T-cell (primary cell): ENCODE data around the gene MAMDC4. TPM values are rescaled to one million over a fixed set of nuclear protein-coding genes. Genes with fewer than 3 reads are reported as not detected.
"Not testable (repeated sequence)": the region's sequence is repeated elsewhere in the genome, so short reads cannot be mapped to it uniquely, and the experiment has no call there.

Source experiments
- ATAC-seq, 4 experiments: fragments of 200-7000 bp in 3 of 4; fragments of 150-1000 bp in 1 of 4; cut with Tn5 transposase; replicated peaks in 1 of 4; 1 replicate in 3 of 4; 2 replicates in 1 of 4; pipeline ENCODE4 v1.10.0; 2021; ENCODE audit warnings: moderate library complexity in 3 of 4, mild to moderate bottlenecking in 2 of 4, moderate number of reproducible peaks in 1 of 4
- CTCF ChIA-PET, 2 donors: fragments of 300-600 bp; sonication (Branson Sonifier 250); formaldehyde crosslinking; loops; one replicate each; lab custom pipeline; 2022; ENCODE audit warnings: antibody characterized with exemption in 2 of 2; lab: Charles Lee
- POLR2A ChIA-PET, 2 donors: fragments of 300-600 bp; sonication (Branson Sonifier 250); formaldehyde crosslinking; loops; one replicate each; lab custom pipeline; 2022; ENCODE audit warnings: antibody characterized with exemption in 2 of 2; lab: Charles Lee
- DNase-seq, 35 experiments: peaks; one replicate each; pipeline versions ENCODE4 v3.0.0 to v3.0.0-alpha.2; 2013 to 2023
- H3K27ac ChIP-seq: one replicate; pipeline ENCODE4 v1.5.1; 2013; ENCODE audit warnings: low read length
- H3K27me3 ChIP-seq, 2 experiments: replicated peaks in 1 of 2; 1 replicate in 1 of 2; 2 replicates in 1 of 2; pipeline versions ENCODE4 v1.6.1 to v1.7.0; 2013; ENCODE audit warnings: low read length in 1 of 2, mixed read lengths in 1 of 2; ENCODE audit not compliant: control insufficient read depth in 2 of 2, insufficient read depth in 2 of 2; ENCODE audit errors: extremely low read depth in 1 of 2
- H3K36me3 ChIP-seq, 2 donors: 1 replicate in 1 of 2; 2 replicates in 1 of 2; pipeline versions ENCODE4 v1.6.1 to v1.7.0; 2013; ENCODE audit warnings: low read length in 1 of 2; ENCODE audit not compliant: control insufficient read depth in 2 of 2, insufficient read depth in 1 of 2; ENCODE audit errors: extremely low read depth in 1 of 2
- H3K4me1 ChIP-seq, 2 experiments: 1 replicate in 1 of 2; 2 replicates in 1 of 2; pipeline versions ENCODE4 v1.6.1 to v1.7.0; 2013; ENCODE audit warnings: low read length in 2 of 2, mixed read lengths in 1 of 2; ENCODE audit not compliant: insufficient read depth in 2 of 2, control insufficient read depth in 1 of 2; ENCODE audit errors: extremely low read depth in 1 of 2
- H3K4me3 ChIP-seq, 2 donors: 1 replicate in 1 of 2; 2 replicates in 1 of 2; pipeline versions ENCODE4 v1.5.1 to v1.7.0; 2013; ENCODE audit warnings: mild to moderate bottlenecking in 2 of 2, low read length in 1 of 2, moderate library complexity in 1 of 2; ENCODE audit not compliant: control insufficient read depth in 1 of 2; ENCODE audit errors: extremely low read depth in 1 of 2
- H3K9me3 ChIP-seq: 2 replicates; pipeline ENCODE4 v1.7.0; 2013
- H3K27ac Mint-ChIP-seq, 2 donors: one replicate each; pipeline ENCODE4 v1.8.0; 2020 to 2021; ENCODE audit warnings: mild to moderate bottlenecking in 2 of 2, mixed read lengths in 2 of 2
- H3K27me3 Mint-ChIP-seq, 2 donors: one replicate each; pipeline ENCODE4 v1.8.0; 2021 to 2022; ENCODE audit warnings: mixed read lengths in 2 of 2
- H3K36me3 Mint-ChIP-seq: one replicate; pipeline ENCODE4 v1.8.0; 2021; ENCODE audit warnings: mixed read lengths
- H3K4me1 Mint-ChIP-seq, 3 donors: one replicate each; pipeline ENCODE4 v1.8.0; 2020 to 2022; ENCODE audit warnings: mixed read lengths in 3 of 3, mild to moderate bottlenecking in 1 of 3
- H3K4me3 Mint-ChIP-seq, 3 donors: one replicate each; pipeline ENCODE4 v1.8.0; 2020 to 2022; ENCODE audit warnings: mild to moderate bottlenecking in 3 of 3, mixed read lengths in 3 of 3, moderate library complexity in 3 of 3
- H3K9me3 Mint-ChIP-seq, 3 donors: one replicate each; pipeline ENCODE4 v1.8.0; 2020 to 2022; ENCODE audit warnings: mixed read lengths in 3 of 3
- WGBS: methylation state at CpG from one replicate; pipeline ENCODE4 v1.1.5; 2013; ENCODE audit warnings: missing lambda C conversion rate; ENCODE audit not compliant: insufficient coverage; 5-methylcytosine and 5-hydroxymethylcytosine counted together
- total RNA-seq, 35 experiments: library from RNA in 6 of 35; stranded (reverse) in 6 of 35; fragments of 120-200 nt in 1 of 35; gene quantifications; one replicate each; pipeline versions ENCODE4 v1.2.1 to v1.2.4 and lab custom pipeline; 2013 to 2026

Gene MAMDC4
- total RNA-seq, 5 donors from 2014 or later (not counting 1 experiment from before 2014, with no cell fraction given) = 3.0 to 10.7 (median 7.1) TPM

- Mint-ChIP-seq H3K27ac (peak overlapping the region; percentile 86 to 89), H3K9me3 (no peaks in the 10 kb centered on the region), H3K4me1 (peaks cover 9 to 31% (median 28%) of the 10 kb centered on the region in 3 donors), H3K27me3 (no peaks in the 10 kb centered on the region), H3K36me3 (no peaks in the 10 kb centered on the region), H3K4me3 (peak overlapping the region; percentile 72 to 76 (median 72))
- POLR2A ChIA-PET = no interaction called here
- Histone ChIP-seq H3K4me3 (peak overlapping the region in 1 of 2 donors; percentile 59), H3K27me3 (peaks cover 0 to 3% of the 10 kb centered on the region in 2 experiments), H3K36me3 (no peaks in the 10 kb centered on the region), H3K9me3 (no peaks in the 10 kb centered on the region), H3K4me1 (peaks cover 4 to 41% of the 10 kb centered on the region in 2 experiments), H3K27ac (peak overlapping the region; percentile 97)
- no peak for ATAC-seq
- CTCF ChIA-PET = no interaction called here
- peak in 3 of 35 experiments; percentile 13 to 58 (median 29) for DNase-seq
- WGBS = 2% methylated on average over 8 of the region's 9 CpGs
Observed at GRCh38 chr9:136881691-136882108, 29.6 kb downstream of the MAMDC4 start.

GRCh38 chr9:136882109-136882946 is 30.2 kb downstream of the MAMDC4 start:
- peak overlapping the region; percentile 72 to 76 (median 72) for H3K4me3 Mint-ChIP-seq
- Histone ChIP-seq H3K36me3 (no peaks in the 10 kb centered on the region), H3K27ac (peak overlapping the region; percentile 97), H3K27me3 (peaks cover 0 to 3% of the 10 kb centered on the region in 2 experiments), H3K4me3 (peak overlapping the region in 1 of 2 donors; percentile 59), H3K9me3 (no peaks in the 10 kb centered on the region), H3K4me1 (peaks cover 7 to 47% of the 10 kb centered on the region in 2 experiments)
- WGBS = 10% methylated on average over 15 of the region's 19 CpGs
- H3K4me1 Mint-ChIP-seq = peaks cover 13 to 35% (median 32%) of the 10 kb centered on the region in 3 donors
- peak; percentile 34 to 92 (median 75) for DNase-seq
- no peaks in the 10 kb centered on the region for H3K27me3 Mint-ChIP-seq
- H3K36me3 Mint-ChIP-seq = no peaks in the 10 kb centered on the region
- ChIA-PET POLR2A (interaction anchor here in 1 of 2 donors (1.0 kb wide), 1 partner anchor 20 kb away, joined by 3 read pairs; no protein-coding TSS in a partner anchor), CTCF (no interaction called here)
- H3K9me3 Mint-ChIP-seq = no peaks in the 10 kb centered on the region
- peak overlapping the region; percentile 86 to 89 for H3K27ac Mint-ChIP-seq
- ATAC-seq = peak; percentile 40 to 53 (median 44)

GRCh38 chr9:136882947-136883283 is 30.8 kb downstream of the MAMDC4 start:
- Histone ChIP-seq H3K4me3 (peak overlapping the region in 1 of 2 donors; percentile 59), H3K27ac (peak overlapping the region; percentile 97), H3K4me1 (peaks cover 7 to 53% of the 10 kb centered on the region in 2 experiments)
- H3K36me3 ChIP-seq, ATAC-seq, H3K9me3 ChIP-seq, CTCF ChIA-PET, H3K27me3 ChIP-seq, DNase-seq, H3K9me3 Mint-ChIP-seq, H3K27me3 Mint-ChIP-seq, H3K36me3 Mint-ChIP-seq: not testable (repeated sequence)
- WGBS = 77% methylated on average over 4 of the region's 9 CpGs
- POLR2A ChIA-PET = interaction anchor here in 1 of 2 donors (0.7 to 1.0 kb wide), 2 partner anchors 19 to 537 kb away, joined by 3 read pairs; no protein-coding TSS in a partner anchor
- peaks cover 15 to 39% (median 35%) of the 10 kb centered on the region in 3 donors for H3K4me1 Mint-ChIP-seq
- peak overlapping the region; percentile 86 to 89 for H3K27ac Mint-ChIP-seq
- peak overlapping the region; percentile 72 to 76 (median 72) for H3K4me3 Mint-ChIP-seq

GRCh38 chr9:136883670-136884069 is 31.5 kb downstream of the MAMDC4 start:
- POLR2A ChIA-PET = interaction anchor here in 1 of 2 donors (0.7 kb wide), 1 partner anchor 537 kb away, joined by 3 read pairs; no protein-coding TSS in a partner anchor
- peak overlapping the region in 1 of 2 donors; percentile 57 for H3K27ac Mint-ChIP-seq
- DNase-seq, H3K4me3 ChIP-seq, ATAC-seq, H3K36me3 ChIP-seq, H3K9me3 Mint-ChIP-seq, H3K9me3 ChIP-seq, H3K27me3 Mint-ChIP-seq, H3K36me3 Mint-ChIP-seq, H3K27me3 ChIP-seq: not testable (repeated sequence)
- CTCF ChIA-PET = interaction anchor here in 1 of 2 donors (0.7 kb wide), 1 partner anchor 112 kb away, joined by 4 read pairs; the partner anchor contains the start of gene CLIC3
- H3K4me1 Mint-ChIP-seq = peaks cover 15 to 46% (median 42%) of the 10 kb centered on the region in 3 donors
- Histone ChIP-seq H3K27ac (peak overlapping the region; percentile 97), H3K4me1 (peaks cover 7 to 60% of the 10 kb centered on the region in 2 experiments)
- 94% methylated on average over 8 of the region's 10 CpGs for WGBS
- peak overlapping the region in 2 of 3 donors; percentile 72 to 76 for H3K4me3 Mint-ChIP-seq

- Histone ChIP-seq H3K4me3 (peak within 1 kb of the TSS; percentile 69 to 82), H3K27me3 (no peaks in the 10 kb centered on the region), H3K9me3 (no peaks in the 10 kb centered on the region), H3K36me3 (peaks cover 0 to 4% of the 10 kb centered on the region in 2 donors), H3K4me1 (peaks cover 7 to 58% of the 10 kb centered on the region in 2 experiments), H3K27ac (peak within 1 kb of the TSS; percentile 84)
- peak; percentile 92 to 95 (median 94) for ATAC-seq
- peak within 1 kb of the TSS; percentile 83 to 84 (median 83) for H3K4me3 Mint-ChIP-seq
- WGBS = under 1% methylated on average over 85 of the region's 88 CpGs
- ChIA-PET POLR2A (interaction anchor here in 1 of 2 donors (0.6 kb wide), 1 partner anchor 96 kb away, joined by 3 read pairs; no protein-coding TSS in a partner anchor), CTCF (interaction anchor here in 1 of 2 donors (0.7 to 1.8 kb wide), 3 partner anchors 16 to 95 kb away, joined by 4 to 5 read pairs (median 4); partner anchors contain the start of gene TMEM141)
- peaks cover 15 to 49% (median 48%) of the 10 kb centered on the region in 3 donors for H3K4me1 Mint-ChIP-seq
- H3K36me3 Mint-ChIP-seq = no peaks in the 10 kb centered on the region
- H3K27me3 Mint-ChIP-seq = no peaks in the 10 kb centered on the region
- DNase-seq = peak; percentile 91 to 99 (median 97)
- H3K9me3 Mint-ChIP-seq = no peaks in the 10 kb centered on the region
- H3K27ac Mint-ChIP-seq = peak within 1 kb of the TSS; percentile 77 to 91
Observed at GRCh38 chr9:136885950-136886578, 33.9 kb downstream of the MAMDC4 start, which contains the start of gene TRAF2. TSS of gene TRAF2 (plus strand) at chr9:136886516. CDS start at chr9:136898741, 12,225 bp downstream.
